Measurements from ENCODE around the gene GP5. TPM values are rescaled to one million over a fixed set of nuclear protein-coding genes. Genes with fewer than 3 reads are reported as not detected.

Gene GP5
- total RNA-seq, 1 donor from 2014 or later, result 0.15 TPM

DNA sequence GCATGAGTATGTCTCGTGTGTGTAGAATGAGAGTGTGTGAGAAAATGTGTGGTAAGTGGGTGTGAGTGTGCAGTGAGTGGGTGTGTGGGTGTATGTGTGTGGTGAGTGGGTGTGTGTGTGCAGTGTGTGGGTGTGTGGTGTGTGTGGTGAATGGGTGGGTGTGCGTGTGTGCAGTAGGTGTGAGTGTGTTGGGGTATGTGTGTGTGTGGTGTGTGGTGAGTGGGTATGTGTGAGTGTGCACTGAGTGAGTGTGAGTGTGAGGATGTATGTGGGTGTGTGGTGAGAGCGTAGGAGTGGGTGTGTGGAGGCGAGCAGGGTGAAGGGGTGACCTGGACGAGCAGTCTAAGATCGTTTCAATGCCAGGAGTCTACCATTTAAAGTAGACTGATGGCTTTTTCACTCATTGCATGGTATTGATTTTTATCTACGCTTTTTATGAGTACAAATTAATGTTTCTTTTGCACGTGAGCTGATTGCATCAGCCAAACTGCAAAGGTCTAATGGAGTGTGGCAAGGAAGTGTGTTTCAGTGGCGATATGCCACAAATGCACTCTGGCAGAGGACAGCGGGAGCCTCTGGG, 46.3 kb downstream of the GP5 start:
- Mint-ChIP-seq H3K4me1 (ENCODE audit: low read depth, unreplicated experiment) (no peaks in the 10 kb centered on the region), H3K4me3 (ENCODE audit: unreplicated experiment) (no peak overlapping the region), H3K9me3 (ENCODE audit: unreplicated experiment) (no peaks in the 10 kb centered on the region), H3K27me3 (ENCODE audit: unreplicated experiment) (peaks cover 7% of the 10 kb centered on the region), H3K36me3 (ENCODE audit: unreplicated experiment) (no peaks in the 10 kb centered on the region), H3K27ac (ENCODE audit: unreplicated experiment) (no peak overlapping the region)
- DNase-seq, result no peak
- TF ChIP-seq, protein P1, sequence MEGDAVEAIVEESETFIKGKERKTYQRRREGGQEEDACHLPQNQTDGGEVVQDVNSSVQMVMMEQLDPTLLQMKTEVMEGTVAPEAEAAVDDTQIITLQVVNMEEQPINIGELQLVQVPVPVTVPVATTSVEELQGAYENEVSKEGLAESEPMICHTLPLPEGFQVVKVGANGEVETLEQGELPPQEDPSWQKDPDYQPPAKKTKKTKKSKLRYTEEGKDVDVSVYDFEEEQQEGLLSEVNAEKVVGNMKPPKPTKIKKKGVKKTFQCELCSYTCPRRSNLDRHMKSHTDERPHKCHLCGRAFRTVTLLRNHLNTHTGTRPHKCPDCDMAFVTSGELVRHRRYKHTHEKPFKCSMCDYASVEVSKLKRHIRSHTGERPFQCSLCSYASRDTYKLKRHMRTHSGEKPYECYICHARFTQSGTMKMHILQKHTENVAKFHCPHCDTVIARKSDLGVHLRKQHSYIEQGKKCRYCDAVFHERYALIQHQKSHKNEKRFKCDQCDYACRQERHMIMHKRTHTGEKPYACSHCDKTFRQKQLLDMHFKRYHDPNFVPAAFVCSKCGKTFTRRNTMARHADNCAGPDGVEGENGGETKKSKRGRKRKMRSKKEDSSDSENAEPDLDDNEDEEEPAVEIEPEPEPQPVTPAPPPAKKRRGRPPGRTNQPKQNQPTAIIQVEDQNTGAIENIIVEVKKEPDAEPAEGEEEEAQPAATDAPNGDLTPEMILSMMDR (IDR thresholded peaks at IDR 0.05; ENCODE audit: partially characterized antibody, unreplicated experiment), result no peak

GRCh38 chr3:194351952-194352536, 47.0 kb downstream of the GP5 start:
- DNase-seq, result no peak
- Mint-ChIP-seq H3K27ac (ENCODE audit: unreplicated experiment) (no peak overlapping the region), H3K4me3 (ENCODE audit: unreplicated experiment) (no peak overlapping the region), H3K9me3 (ENCODE audit: unreplicated experiment) (no peaks in the 10 kb centered on the region), H3K4me1 (ENCODE audit: low read depth, unreplicated experiment) (no peaks in the 10 kb centered on the region), H3K36me3 (ENCODE audit: unreplicated experiment) (no peaks in the 10 kb centered on the region), H3K27me3 (ENCODE audit: unreplicated experiment) (peaks cover 3% of the 10 kb centered on the region)
- TF ChIP-seq, protein P1 (IDR thresholded peaks at IDR 0.05; ENCODE audit: partially characterized antibody, unreplicated experiment), result no peak

DNA sequence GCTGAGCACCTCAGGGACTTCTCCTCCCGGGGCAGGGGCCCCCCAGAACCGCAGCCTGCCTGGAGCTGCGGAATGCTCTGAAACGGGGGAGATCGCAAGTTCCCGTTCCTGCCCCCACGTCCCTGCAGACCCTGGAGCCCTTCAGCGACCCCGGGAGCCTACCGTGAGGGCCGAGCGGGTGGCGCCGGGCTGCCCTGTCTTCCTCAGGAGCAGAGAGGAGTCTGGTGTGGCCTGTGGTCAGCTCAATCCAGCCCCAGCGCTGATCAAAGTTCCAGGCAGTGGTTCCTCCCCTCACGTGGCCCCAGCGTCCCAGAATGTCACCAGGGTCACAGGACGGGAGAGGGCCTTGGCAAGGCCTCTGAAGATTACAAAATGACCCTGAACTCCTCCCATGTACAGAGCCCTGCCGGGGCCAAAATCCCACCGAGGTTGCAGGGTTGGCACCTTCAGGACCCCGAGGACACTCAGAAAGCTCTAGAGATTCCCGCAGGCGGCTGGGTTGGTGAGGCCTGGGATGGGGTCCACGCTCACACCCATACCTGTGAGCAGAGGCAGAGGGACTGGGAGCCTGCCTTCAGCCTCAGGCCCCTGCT, 47.9 kb downstream of the GP5 start, which contains the start of gene CPN2:
Gene CPN2, minus strand, starts transcription at position 249 of the 593 bp plus-strand sequence. CDS start 8,626 bp downstream, outside the sequence.
- H3K4me3 Mint-ChIP-seq (ENCODE audit: unreplicated experiment), result no peak within 1 kb of the TSS

DNA sequence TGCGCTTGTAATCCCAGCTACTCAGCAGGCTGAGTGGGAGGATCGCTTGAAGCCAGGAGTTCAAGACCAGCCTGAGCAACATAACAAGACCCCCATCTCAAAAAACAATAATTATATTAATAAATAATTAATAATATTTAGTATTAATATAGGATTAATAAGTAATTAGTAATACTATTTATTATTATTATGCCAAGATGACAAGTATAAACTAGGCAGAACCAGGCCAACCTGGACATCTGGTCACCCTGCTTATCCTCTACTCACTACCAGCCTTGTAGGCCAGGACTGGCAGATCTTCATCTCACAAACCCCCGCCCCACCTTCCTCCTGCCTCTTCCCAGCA, 48.4 kb downstream of the GP5 start:
- no peaks in the 10 kb centered on the region for H3K27me3 Mint-ChIP-seq (ENCODE audit: unreplicated experiment)
- no peaks in the 10 kb centered on the region for H3K9me3 Mint-ChIP-seq (ENCODE audit: unreplicated experiment)
- TF ChIP-seq, protein P1 (IDR thresholded peaks at IDR 0.05; ENCODE audit: partially characterized antibody, unreplicated experiment), result no peak
- H3K4me1 Mint-ChIP-seq (ENCODE audit: low read depth, unreplicated experiment), result no peaks in the 10 kb centered on the region
- no peak overlapping the region for H3K27ac Mint-ChIP-seq (ENCODE audit: unreplicated experiment)
- H3K4me3 Mint-ChIP-seq (ENCODE audit: unreplicated experiment), result no peak overlapping the region
- no peaks in the 10 kb centered on the region for H3K36me3 Mint-ChIP-seq (ENCODE audit: unreplicated experiment)
- DNase-seq, result no peak

More for the DNA sequence above, 47.9 kb downstream of the GP5 start, which contains the start of gene CPN2:
- TF ChIP-seq, protein P1 (IDR thresholded peaks at IDR 0.05; ENCODE audit: partially characterized antibody, unreplicated experiment), result no peak
- H3K27ac Mint-ChIP-seq (ENCODE audit: unreplicated experiment), result no peak within 1 kb of the TSS
- no peaks in the 10 kb centered on the region for H3K9me3 Mint-ChIP-seq (ENCODE audit: unreplicated experiment)
- no peaks in the 10 kb centered on the region for H3K4me1 Mint-ChIP-seq (ENCODE audit: low read depth, unreplicated experiment)
- DNase-seq, result no peak
- no peaks in the 10 kb centered on the region for H3K36me3 Mint-ChIP-seq (ENCODE audit: unreplicated experiment)
- peaks cover under 1% of the 10 kb centered on the region for H3K27me3 Mint-ChIP-seq (ENCODE audit: unreplicated experiment)

- Mint-ChIP-seq H3K9me3 (ENCODE audit: unreplicated experiment) (no peaks in the 10 kb centered on the region), H3K36me3 (ENCODE audit: unreplicated experiment) (no peaks in the 10 kb centered on the region), H3K27me3 (ENCODE audit: unreplicated experiment) (no peaks in the 10 kb centered on the region), H3K4me3 (ENCODE audit: unreplicated experiment) (no peak overlapping the region), H3K27ac (ENCODE audit: unreplicated experiment) (no peak overlapping the region), H3K4me1 (ENCODE audit: low read depth, unreplicated experiment) (no peaks in the 10 kb centered on the region)
- no peak for DNase-seq
- TF ChIP-seq, protein P1 (IDR thresholded peaks at IDR 0.05; ENCODE audit: partially characterized antibody, unreplicated experiment), result no peak
These were observed 50.7 kb downstream of the GP5 start for GRCh38 chr3:194348354-194348753.

Measured in glutamatergic neuron (in vitro differentiated cells).